ENCODE data around the gene TMCO6. TPM values are rescaled to one million over a fixed set of nuclear protein-coding genes. Genes with fewer than 3 reads are reported as not detected.

TMCO6 gene
- total RNA-seq, 1 donor from 2014 or later, result 35.6 TPM

DNA sequence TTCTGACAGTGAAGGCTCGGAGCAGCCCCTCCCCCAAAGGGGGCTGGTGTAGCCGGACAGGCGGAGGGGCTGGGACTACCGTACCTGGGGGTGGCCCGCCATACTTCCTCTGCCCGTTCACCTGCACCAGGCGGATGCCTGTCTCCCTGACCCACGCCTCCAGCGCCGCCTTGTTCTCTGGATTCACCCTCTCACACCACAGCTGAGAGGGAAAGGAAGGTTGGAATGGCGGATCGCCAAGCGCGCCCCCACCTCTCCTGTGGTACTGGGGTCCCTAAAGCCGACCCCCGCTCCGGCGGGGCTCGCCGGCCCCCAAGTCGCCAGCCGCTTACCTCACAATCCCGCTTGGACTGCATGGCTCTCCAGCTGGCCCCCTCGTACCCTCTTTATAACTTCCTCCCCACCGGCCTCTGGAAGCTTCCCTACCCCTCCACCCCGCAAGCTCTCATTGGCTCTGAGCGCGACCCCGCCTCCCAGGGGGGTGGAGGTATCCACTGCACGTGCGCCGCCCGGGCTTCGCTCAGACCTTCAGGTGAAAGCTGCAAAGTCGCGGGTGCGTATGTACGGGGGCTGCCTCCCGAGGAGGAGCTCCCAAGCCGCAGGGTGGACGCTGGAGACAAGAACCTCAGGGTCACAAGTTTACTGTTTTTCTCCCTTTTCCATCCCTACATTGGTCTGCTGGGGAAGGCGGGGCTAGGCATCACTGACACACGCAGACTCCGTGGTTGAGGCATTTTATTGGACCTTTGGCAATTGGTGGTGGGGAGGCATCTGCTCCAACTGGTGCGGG, 34.1 kb downstream of the TMCO6 start, which contains the start of gene DND1:
DND1 (minus strand) TSS at position 390 of the 790 bp plus-strand sequence; CDS start at position 356, 34 bp downstream.
- Histone ChIP-seq H3K4me3 (ENCODE audit: low read depth, low read length) (no peak within 1 kb of the TSS), H3K27me3 (ENCODE audit: control insufficient read depth, insufficient read depth, low read length) (no peaks in the 10 kb centered on the region), H3K36me3 (ENCODE audit: control insufficient read depth, insufficient read depth, low read length) (peaks cover 2% of the 10 kb centered on the region)
- DNase-seq (ENCODE audit: low read depth), result no peak
- TF ChIP-seq, protein P1, sequence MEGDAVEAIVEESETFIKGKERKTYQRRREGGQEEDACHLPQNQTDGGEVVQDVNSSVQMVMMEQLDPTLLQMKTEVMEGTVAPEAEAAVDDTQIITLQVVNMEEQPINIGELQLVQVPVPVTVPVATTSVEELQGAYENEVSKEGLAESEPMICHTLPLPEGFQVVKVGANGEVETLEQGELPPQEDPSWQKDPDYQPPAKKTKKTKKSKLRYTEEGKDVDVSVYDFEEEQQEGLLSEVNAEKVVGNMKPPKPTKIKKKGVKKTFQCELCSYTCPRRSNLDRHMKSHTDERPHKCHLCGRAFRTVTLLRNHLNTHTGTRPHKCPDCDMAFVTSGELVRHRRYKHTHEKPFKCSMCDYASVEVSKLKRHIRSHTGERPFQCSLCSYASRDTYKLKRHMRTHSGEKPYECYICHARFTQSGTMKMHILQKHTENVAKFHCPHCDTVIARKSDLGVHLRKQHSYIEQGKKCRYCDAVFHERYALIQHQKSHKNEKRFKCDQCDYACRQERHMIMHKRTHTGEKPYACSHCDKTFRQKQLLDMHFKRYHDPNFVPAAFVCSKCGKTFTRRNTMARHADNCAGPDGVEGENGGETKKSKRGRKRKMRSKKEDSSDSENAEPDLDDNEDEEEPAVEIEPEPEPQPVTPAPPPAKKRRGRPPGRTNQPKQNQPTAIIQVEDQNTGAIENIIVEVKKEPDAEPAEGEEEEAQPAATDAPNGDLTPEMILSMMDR (IDR thresholded peaks at IDR 0.05; ENCODE audit: insufficient read depth, low read length, poor library complexity, severe bottlenecking), result no peak

DNA sequence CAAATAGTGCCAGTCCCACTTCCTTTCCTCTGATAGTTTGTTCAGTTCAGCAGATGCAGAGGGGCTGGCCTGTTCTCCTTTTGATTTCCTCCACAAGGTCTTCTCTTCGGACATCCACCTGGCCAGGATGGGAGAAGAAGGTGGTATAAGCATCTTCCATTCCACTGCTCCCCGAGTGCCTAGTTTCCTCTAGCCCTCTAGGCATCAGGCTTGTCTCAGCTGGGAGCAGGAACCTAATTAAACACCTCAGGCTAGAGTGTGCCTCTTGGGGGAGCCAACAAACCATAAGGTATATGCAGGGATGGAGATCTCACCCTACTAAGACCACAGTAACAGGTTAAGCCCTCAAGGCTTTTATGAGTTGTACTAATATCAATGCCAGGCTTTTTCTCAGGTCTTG, 35.0 kb downstream of the TMCO6 start:
- TF ChIP-seq, protein P1 (IDR thresholded peaks at IDR 0.05; ENCODE audit: insufficient read depth, low read length, poor library complexity, severe bottlenecking), result no peak
- no peaks in the 10 kb centered on the region for H3K27me3 ChIP-seq (ENCODE audit: control insufficient read depth, insufficient read depth, low read length)
- no peak for DNase-seq (ENCODE audit: low read depth)
- no peak overlapping the region for H3K4me3 ChIP-seq (ENCODE audit: low read depth, low read length)
- peaks cover 2% of the 10 kb centered on the region for H3K36me3 ChIP-seq (ENCODE audit: control insufficient read depth, insufficient read depth, low read length)

DNA sequence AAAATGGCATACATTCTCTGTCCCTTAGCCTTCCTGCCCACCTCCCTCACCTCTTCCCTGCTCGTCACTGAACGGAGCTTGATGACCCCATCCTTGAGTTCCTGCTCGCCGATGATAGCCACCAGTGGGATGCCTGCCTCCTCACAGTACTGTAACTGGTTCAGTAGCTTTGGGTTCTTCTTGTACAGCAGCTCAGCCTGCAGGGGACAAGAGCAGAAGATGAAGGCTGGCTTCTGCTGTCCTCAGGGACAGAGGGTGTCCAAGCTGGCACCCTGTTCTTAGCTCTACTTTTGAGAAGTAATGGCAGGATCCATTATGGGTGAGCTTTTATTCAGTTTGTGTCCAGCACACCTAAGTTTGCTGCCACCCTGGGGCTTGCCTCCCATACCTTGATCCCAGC, 35.4 kb downstream of the TMCO6 start:
- no peak for DNase-seq (ENCODE audit: low read depth)
- H3K36me3 ChIP-seq (ENCODE audit: control insufficient read depth, insufficient read depth, low read length), result peaks cover 1% of the 10 kb centered on the region

DNA sequence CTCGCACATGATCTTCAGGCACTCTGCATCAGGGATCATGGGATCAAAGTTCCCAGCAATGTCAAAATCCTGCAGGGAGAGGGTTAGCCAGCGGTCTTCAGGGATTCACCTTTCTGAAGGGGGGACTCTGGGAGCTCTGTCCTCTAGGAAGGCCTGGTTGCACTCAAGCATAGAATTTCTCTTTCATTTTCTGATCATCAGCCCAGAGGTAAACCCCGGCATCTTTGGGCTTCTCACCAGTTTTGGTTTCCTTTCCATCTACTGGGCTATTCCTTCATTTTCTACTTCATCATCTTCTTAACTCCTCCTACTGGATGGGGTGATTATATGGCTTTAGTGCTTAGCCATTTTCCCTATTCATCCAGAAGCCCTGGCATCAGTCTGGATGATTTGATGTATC, 38.7 kb downstream of the TMCO6 start:
- Histone ChIP-seq H3K4me3 (ENCODE audit: low read depth, low read length) (no peak overlapping the region), H3K36me3 (ENCODE audit: control insufficient read depth, insufficient read depth, low read length) (peaks cover 1% of the 10 kb centered on the region), H3K27me3 (ENCODE audit: control insufficient read depth, insufficient read depth, low read length) (no peaks in the 10 kb centered on the region)
- no peak for DNase-seq (ENCODE audit: low read depth)
- TF ChIP-seq, protein P1 (IDR thresholded peaks at IDR 0.05; ENCODE audit: insufficient read depth, low read length, poor library complexity, severe bottlenecking), result no peak

More for the DNA sequence above, 35.4 kb downstream of the TMCO6 start:
- Histone ChIP-seq H3K27me3 (ENCODE audit: control insufficient read depth, insufficient read depth, low read length) (no peaks in the 10 kb centered on the region), H3K4me3 (ENCODE audit: low read depth, low read length) (no peak overlapping the region)
- TF ChIP-seq, protein P1 (IDR thresholded peaks at IDR 0.05; ENCODE audit: insufficient read depth, low read length, poor library complexity, severe bottlenecking), result no peak

DNA sequence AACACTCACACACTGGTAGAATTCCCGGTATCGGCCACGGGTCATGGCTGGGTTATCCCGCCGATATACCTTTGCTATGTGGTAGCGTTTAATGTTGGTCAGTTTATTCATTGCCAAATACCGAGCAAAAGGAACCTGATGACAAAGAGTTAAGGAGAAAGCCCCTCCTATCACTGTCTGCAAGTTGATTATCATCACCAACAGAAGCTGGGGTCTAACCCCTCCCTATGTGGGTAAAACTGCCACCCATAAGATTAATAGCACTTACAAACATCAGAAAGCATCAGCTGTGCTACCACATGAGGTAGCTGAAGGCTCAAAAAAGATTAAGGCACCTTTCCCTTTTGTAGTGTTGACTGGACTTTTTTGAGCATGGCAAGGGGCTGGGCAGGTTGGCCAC, 39.7 kb downstream of the TMCO6 start:
- TF ChIP-seq, protein P1 (IDR thresholded peaks at IDR 0.05; ENCODE audit: insufficient read depth, low read length, poor library complexity, severe bottlenecking), result no peak
- no peaks in the 10 kb centered on the region for H3K27me3 ChIP-seq (ENCODE audit: control insufficient read depth, insufficient read depth, low read length)
- no peak overlapping the region for H3K4me3 ChIP-seq (ENCODE audit: low read depth, low read length)
- no peak for DNase-seq (ENCODE audit: low read depth)
- peaks cover 1% of the 10 kb centered on the region for H3K36me3 ChIP-seq (ENCODE audit: control insufficient read depth, insufficient read depth, low read length)

Measured in kidney epithelial cell (primary cell).